ENCODE results near the gene TMEM11. TPM values are rescaled to one million over a fixed set of nuclear protein-coding genes. Genes with fewer than 3 reads are reported as not detected.

The TMEM11 gene
- total and polyA plus RNA-seq, 2 of the 8 experiments (the other 6 are each of a cell fraction or from before 2014, with no cell fraction given): 33.3 to 90.4 TPM

DNA sequence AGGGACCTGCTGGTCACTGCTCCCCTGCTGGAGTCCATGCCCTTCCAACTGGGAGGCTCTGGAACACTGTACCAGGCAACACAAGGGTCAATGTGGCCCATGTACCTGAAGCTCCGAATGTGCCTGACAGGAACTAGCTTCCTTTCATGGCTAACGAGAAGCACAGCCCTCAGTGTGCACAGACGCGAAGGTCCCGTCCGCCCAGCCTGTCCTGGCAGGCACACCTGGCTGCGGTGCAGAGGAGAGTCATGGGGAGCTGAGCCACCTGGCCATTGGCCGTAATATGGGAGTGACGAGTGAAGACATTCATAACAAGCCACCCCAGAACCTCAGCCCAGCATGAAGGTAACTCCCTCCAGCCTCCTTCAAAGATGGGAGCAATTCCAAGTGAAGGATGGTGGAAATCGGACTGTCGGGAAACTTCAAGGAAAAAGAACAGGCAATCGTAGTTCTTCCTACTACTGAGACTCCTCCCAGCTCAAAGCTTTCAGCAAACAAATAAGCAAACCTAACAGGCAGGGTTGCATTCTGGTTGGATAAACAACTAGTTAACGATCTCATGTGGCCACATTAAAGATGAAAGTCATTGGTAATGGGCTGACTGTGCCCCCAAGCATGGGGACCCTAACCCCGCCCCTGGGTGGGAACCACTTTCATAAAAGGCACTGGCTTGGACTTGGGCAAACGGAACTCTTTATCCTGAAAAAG lies 13.2 kb downstream of the TMEM11 start:
- ChIA-PET CTCF (ENCODE audit: partially characterized antibody) (interaction anchor here (1.0 to 3.6 kb wide), 7 partner anchors 11 to 82 kb away, joined by 3 to 18 read pairs (median 6); no protein-coding TSS in a partner anchor), POLR2A (ENCODE audit: partially characterized antibody) (interaction anchor here (0.7 to 4.0 kb wide), 10 partner anchors 11 to 176 kb away, joined by 3 to 42 read pairs (median 3); partner anchors contain the start of genes TMEM11 and USP22)
- H3K23me2 ChIP-seq (ENCODE audit: low read depth, low read length): no peaks in the 10 kb centered on the region; the same call in 1 of the 2 replicates
- H2AFZ ChIP-seq (ENCODE audit: low read length): no peak overlapping the region
- H3K79me2 ChIP-seq (ENCODE audit: control insufficient read depth in 1 of 2, insufficient read depth in 2 of 2, low read length in 2 of 2): peaks cover 3 to 73% of the 10 kb centered on the region in 2 experiments; a peak in 3 of 4 replicates
- no peak overlapping the region for H3K14ac ChIP-seq (ENCODE audit: insufficient read length)
- no peak overlapping the region for H2BK20ac ChIP-seq (ENCODE audit: low read length)
- H3K9ac ChIP-seq (replicated peaks in 1 of 4; ENCODE audit: extremely low read depth in 1 of 4, low read depth in 3 of 4, low read length in 3 of 4): peak overlapping the region in 1 of 4 experiments; percentile 1; a peak in 1 of 7 replicates
- no peak for DNase-seq (ENCODE audit: low read depth in 1 of 2, low spot score in 2 of 2)
- no peak overlapping the region for H3K27ac ChIP-seq (ENCODE audit: low read depth, low read length)
- no peaks in the 10 kb centered on the region for H3K9me3 ChIP-seq (ENCODE audit: insufficient read depth in 2 of 2, low read depth in 1 of 2, low read length in 1 of 2)
- no peak overlapping the region for H4K8ac ChIP-seq (ENCODE audit: extremely low read depth, insufficient read depth, low read length)
- H2AK5ac ChIP-seq (ENCODE audit: low read depth, low read length): no peak overlapping the region
- no peaks in the 10 kb centered on the region; a peak in 1 of 7 replicates for H3K27me3 ChIP-seq (replicated peaks in 1 of 4; ENCODE audit: control insufficient read depth in 3 of 4, extremely low read depth in 1 of 4, insufficient read depth in 3 of 4, low read length in 3 of 4)
- peaks cover 6 to 20% (median 11%) of the 10 kb centered on the region in 4 experiments; a peak in 7 of 8 replicates for H3K36me3 ChIP-seq (ENCODE audit: control insufficient read depth in 2 of 4, insufficient read depth in 4 of 4, low read length in 3 of 4)
- peaks cover 33 to 63% of the 10 kb centered on the region in 2 experiments for H4K20me1 ChIP-seq (replicated peaks in 1 of 2; ENCODE audit: control insufficient read depth in 1 of 2, insufficient read depth in 2 of 2, low read length in 2 of 2)
- peak overlapping the region in 1 of 4 experiments; percentile 33; a peak in 2 of 8 replicates for H3K4me3 ChIP-seq (ENCODE audit: extremely low read depth in 1 of 4, insufficient read depth in 2 of 4, low read depth in 3 of 4, low read length in 4 of 4)
- no peak overlapping the region for H4K91ac ChIP-seq (replicated peaks; ENCODE audit: insufficient read length, low read length)
- peaks cover 29% of the 10 kb centered on the region for H3K79me1 ChIP-seq (ENCODE audit: low read depth, low read length)
- H3K56ac ChIP-seq (replicated peaks; ENCODE audit: insufficient read length, low read depth, low read length): no peak overlapping the region
- no peak overlapping the region; the same call in 1 of the 2 replicates for H2BK12ac ChIP-seq (ENCODE audit: low read depth, low read length)
- peak overlapping the region; percentile 71; the same call in 1 of the 2 replicates for H2BK5ac ChIP-seq (ENCODE audit: low read depth, low read length)
- H4K5ac ChIP-seq (ENCODE audit: insufficient read length, low read depth, low read length): no peak overlapping the region
- H2BK120ac ChIP-seq (replicated peaks; ENCODE audit: low read depth, low read length): no peak overlapping the region
- no peak overlapping the region for H3K4ac ChIP-seq (replicated peaks; ENCODE audit: insufficient read length, low read depth, low read length)
- H3K4me1 ChIP-seq (replicated peaks in 1 of 4; ENCODE audit: control insufficient read depth in 3 of 4, insufficient read depth in 4 of 4, low read length in 3 of 4): peaks cover 16 to 31% (median 24%) of the 10 kb centered on the region in 4 experiments
- H3K23ac ChIP-seq (ENCODE audit: insufficient read length): no peak overlapping the region
- FAIRE-seq: no peak
- H2BK15ac ChIP-seq (ENCODE audit: low read length): no peak overlapping the region
- WGBS, 2 experiments (ENCODE audit: extremely low coverage in 1 of 2, insufficient coverage in 1 of 2, insufficient read length in 1 of 2, insufficient replicate concordance in 2 of 2, low coverage in 1 of 2, low lambda C conversion rate in 2 of 2, missing lambda C conversion rate in 1 of 2): 89% methylated on average over 15 of the region's 15 CpGs; no CpG with 5 or more reads in 1 of the 2 experiments
- peak overlapping the region; percentile 59 to 66; a peak in 3 of 4 replicates for H3K4me2 ChIP-seq (ENCODE audit: insufficient read depth in 1 of 2, low read depth in 2 of 2, low read length in 2 of 2)
- peak overlapping the region; percentile 44; the same call in 1 of the 2 replicates for H3K18ac ChIP-seq (ENCODE audit: extremely low read depth, low read length)
- TF ChIP-seq FOSL1 (IDR thresholded peaks at IDR 0.05; ENCODE audit: insufficient read depth, low read depth, low read length) (no peak), EP300 (IDR thresholded peaks at IDR 0.05; ENCODE audit: borderline replicate concordance in 1 of 2, low read depth in 2 of 2, low read length in 2 of 2) (no peak), SUZ12 (IDR thresholded peaks at IDR 0.05; ENCODE audit: low read length) (no peak), HDAC6 (IDR thresholded peaks at IDR 0.05; ENCODE audit: low read depth, low read length) (no peak), MAFK (IDR thresholded peaks at IDR 0.05; ENCODE audit: low read depth, low read length) (no peak), BRCA1 (IDR thresholded peaks at IDR 0.05; ENCODE audit: low read depth, low read length) (no peak), SRF (IDR thresholded peaks at IDR 0.05; ENCODE audit: low read depth, low read length) (no peak), RXRA (IDR thresholded peaks at IDR 0.05; ENCODE audit: insufficient read depth, low read depth, low read length) (no peak)
- TF ChIP-seq, protein P1, sequence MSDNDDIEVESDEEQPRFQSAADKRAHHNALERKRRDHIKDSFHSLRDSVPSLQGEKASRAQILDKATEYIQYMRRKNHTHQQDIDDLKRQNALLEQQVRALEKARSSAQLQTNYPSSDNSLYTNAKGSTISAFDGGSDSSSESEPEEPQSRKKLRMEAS (IDR thresholded peaks at IDR 0.05): no peak
- TF ChIP-seq, protein P2, sequence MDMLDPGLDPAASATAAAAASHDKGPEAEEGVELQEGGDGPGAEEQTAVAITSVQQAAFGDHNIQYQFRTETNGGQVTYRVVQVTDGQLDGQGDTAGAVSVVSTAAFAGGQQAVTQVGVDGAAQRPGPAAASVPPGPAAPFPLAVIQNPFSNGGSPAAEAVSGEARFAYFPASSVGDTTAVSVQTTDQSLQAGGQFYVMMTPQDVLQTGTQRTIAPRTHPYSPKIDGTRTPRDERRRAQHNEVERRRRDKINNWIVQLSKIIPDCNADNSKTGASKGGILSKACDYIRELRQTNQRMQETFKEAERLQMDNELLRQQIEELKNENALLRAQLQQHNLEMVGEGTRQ (IDR thresholded peaks at IDR 0.05; ENCODE audit: low read length): no peak

Data from H1 (cell line).